ENCODE results near the gene LTF.
"Not testable (repeated sequence)": the region's sequence is repeated elsewhere in the genome, so short reads cannot be mapped to it uniquely, and the experiment has no call there.

LTF gene

GRCh38 chr3:46498916-46499519, 34.3 kb upstream of the LTF start:
- H3K4me1 ChIP-seq = no peaks in the 10 kb centered on the region
- DNase-seq = no peak
- TF ChIP-seq CTCF (IDR thresholded peaks at IDR 0.05) = no peak
- H3K4me3 ChIP-seq = no peak overlapping the region
- no peak overlapping the region for H3K27ac ChIP-seq
- peaks cover 0 to 3% of the 10 kb centered on the region in 2 donors for H3K27me3 ChIP-seq
- no peaks in the 10 kb centered on the region for H3K36me3 ChIP-seq
- intact Hi-C loops (cut with DNase I; ENCODE audit: low total_unique reads) = no loop called here
- H3K9me3 ChIP-seq = no peaks in the 10 kb centered on the region

GRCh38 chr3:46497556-46498265, 33.0 kb upstream of the LTF start, which contains the start of gene RTP3:
Gene RTP3 (plus strand): TSS chr3:46497976. CDS start chr3:46498063, 87 bp downstream.
- TF ChIP-seq CTCF (IDR thresholded peaks at IDR 0.05) = no peak
- intact Hi-C loops (cut with DNase I; ENCODE audit: low total_unique reads) = no loop called here
- DNase-seq = no peak
- Histone ChIP-seq H3K9me3 (no peaks in the 10 kb centered on the region), H3K4me3 (no peak within 1 kb of the TSS), H3K36me3 (no peaks in the 10 kb centered on the region), H3K27ac (no peak within 1 kb of the TSS), H3K4me1 (no peaks in the 10 kb centered on the region), H3K27me3 (peaks cover 0 to 3% of the 10 kb centered on the region in 2 donors)

DNA sequence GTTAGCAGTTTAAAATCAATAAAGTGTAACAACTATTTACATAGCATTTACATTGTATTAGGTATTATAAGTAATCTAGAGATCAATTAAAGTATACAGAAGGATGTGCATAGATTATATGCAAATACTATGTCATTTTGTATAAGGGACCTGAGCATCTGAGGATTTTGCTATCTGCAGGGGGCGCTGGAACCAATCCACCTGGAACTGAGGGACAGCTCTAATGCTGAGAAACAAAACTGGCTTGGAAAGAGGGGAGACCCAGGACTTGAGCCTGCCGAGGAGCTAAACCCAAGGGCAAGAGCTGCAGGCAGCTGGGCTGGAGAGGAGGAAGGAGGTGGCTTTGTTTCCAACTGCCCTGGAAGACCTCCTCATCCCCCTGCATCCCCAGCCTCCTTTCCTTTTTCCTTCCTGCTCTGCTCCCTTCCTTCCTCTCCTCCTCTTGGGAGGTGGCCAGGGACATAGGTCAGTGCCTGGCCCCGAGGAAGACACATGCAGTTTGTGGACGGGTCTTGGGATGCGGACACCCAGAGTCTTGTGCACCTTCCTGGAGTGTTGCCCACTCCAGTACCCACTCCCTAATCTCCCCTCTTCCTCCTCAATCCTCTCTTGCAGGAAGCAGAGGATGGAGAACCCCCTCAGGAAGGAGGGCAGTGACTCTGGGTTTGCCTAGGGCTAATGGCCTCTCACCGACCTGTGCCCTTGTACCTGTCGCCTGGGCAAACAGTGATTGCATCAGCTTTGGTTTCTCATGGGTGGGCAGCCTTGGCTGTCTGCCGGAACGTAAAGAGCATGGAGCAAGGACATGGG, 32.2 kb upstream of the LTF start:
- no peak for TF ChIP-seq CTCF (IDR thresholded peaks at IDR 0.05)
- intact Hi-C loops (cut with DNase I; ENCODE audit: low total_unique reads) = no loop called here
- no peak for DNase-seq

DNA sequence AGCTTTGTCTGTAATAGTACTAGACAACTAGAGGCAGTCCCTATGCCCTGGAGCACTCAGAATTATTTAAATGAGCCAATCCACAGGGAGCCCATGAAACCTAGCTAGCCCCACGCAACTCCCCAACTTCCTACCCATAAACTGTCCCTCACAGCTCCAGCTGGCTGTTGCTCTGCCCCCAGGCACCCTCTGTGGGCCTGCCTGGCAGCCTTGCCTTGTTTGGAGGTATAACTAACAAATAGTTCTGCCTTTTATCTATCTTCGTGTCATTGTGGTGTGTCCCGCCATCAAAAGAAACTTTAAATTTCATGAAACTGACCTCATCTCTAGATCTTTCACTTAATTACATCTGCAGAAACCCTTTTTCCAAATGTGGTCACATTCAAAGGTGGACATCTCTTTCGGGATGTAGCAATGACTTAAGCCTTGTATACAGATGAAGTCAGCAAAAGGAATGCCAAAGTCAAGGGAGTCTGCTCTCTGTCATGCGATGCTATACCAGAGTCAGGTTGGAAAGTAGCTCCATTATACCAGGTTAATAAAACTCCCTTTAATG, 31.3 kb upstream of the LTF start:
- Histone ChIP-seq H3K4me1 (no peaks in the 10 kb centered on the region), H3K27ac (no peak overlapping the region), H3K4me3 (no peak overlapping the region), H3K9me3 (no peaks in the 10 kb centered on the region), H3K27me3 (peaks cover 0 to 3% of the 10 kb centered on the region in 2 donors), H3K36me3 (no peaks in the 10 kb centered on the region)
- no peak for DNase-seq
- intact Hi-C loops (cut with DNase I; ENCODE audit: low total_unique reads) = no loop called here
- TF ChIP-seq CTCF (IDR thresholded peaks at IDR 0.05) = no peak

More for the DNA sequence above, 32.2 kb upstream of the LTF start:
- H3K9me3 ChIP-seq = no peaks in the 10 kb centered on the region
- no peaks in the 10 kb centered on the region for H3K4me1 ChIP-seq
- no peak overlapping the region for H3K4me3 ChIP-seq
- no peak overlapping the region for H3K27ac ChIP-seq
- H3K36me3 ChIP-seq = no peaks in the 10 kb centered on the region
- peaks cover 0 to 3% of the 10 kb centered on the region in 2 donors for H3K27me3 ChIP-seq

- intact Hi-C loops (cut with DNase I; ENCODE audit: low total_unique reads); H3K9me3 ChIP-seq; DNase-seq: not testable (repeated sequence)
Measured at GRCh38 chr3:46494491-46494890, 29.8 kb upstream of the LTF start.

More at GRCh38 chr3:46494491-46494890, 29.8 kb upstream of the LTF start:
- not testable (repeated sequence) for H3K4me3 ChIP-seq, H3K4me1 ChIP-seq, H3K27ac ChIP-seq, H3K27me3 ChIP-seq, H3K36me3 ChIP-seq
